ENCODE results near the gene GUCD1.
A peak's percentile ranks its signal among the peaks of the same experiment; 100 is the strongest.
"Not testable (repeated sequence)": the region's sequence is repeated elsewhere in the genome, so short reads cannot be mapped to it uniquely, and the experiment has no call there.

GUCD1 gene

GRCh38 chr22:24554313-24555164, at the start of gene GUCD1:
Gene GUCD1, minus strand, starts transcription at chr22:24555138. Its CDS starts 147 bp downstream, at chr22:24554991.
- DNase-seq (ENCODE audit: low spot score) = peak; percentile 37

- DNase-seq (ENCODE audit: low spot score) = peak; percentile 69
These were observed 49.1 kb upstream of the GUCD1 start for GRCh38 chr22:24603770-24604629.

GRCh38 chr22:24602847-24603769, 48.2 kb upstream of the GUCD1 start, which contains the start of gene GGT1:
Gene GGT1, plus strand, starts transcription at chr22:24603193. Its CDS starts 7,889 bp downstream, at chr22:24611082.
- DNase-seq (ENCODE audit: low spot score) = peak; percentile 45

- DNase-seq (ENCODE audit: low spot score) = not testable (repeated sequence)
These were observed 47.3 kb upstream of the GUCD1 start for GRCh38 chr22:24602105-24602749.

GRCh38 chr22:24601217-24602104, 46.5 kb upstream of the GUCD1 start:
- peak; percentile 80 for DNase-seq (ENCODE audit: low spot score)

GRCh38 chr22:24599958-24600715, 45.2 kb upstream of the GUCD1 start:
- DNase-seq (ENCODE audit: low spot score) = peak; percentile 53

GRCh38 chr22:24599514-24599913, 44.6 kb upstream of the GUCD1 start:
- no peak for DNase-seq (ENCODE audit: low spot score)

- DNase-seq (ENCODE audit: low spot score) = not testable (repeated sequence)
These were observed 42.1 kb upstream of the GUCD1 start for GRCh38 chr22:24597076-24597475.

GRCh38 chr22:24595863-24596262, 40.9 kb upstream of the GUCD1 start:
- no peak for DNase-seq (ENCODE audit: low spot score)

GRCh38 chr22:24595228-24595627, 40.3 kb upstream of the GUCD1 start:
- no peak for DNase-seq (ENCODE audit: low spot score)

- DNase-seq (ENCODE audit: low spot score) = no peak
These were observed 39.7 kb upstream of the GUCD1 start for GRCh38 chr22:24594569-24595120.

- DNase-seq (ENCODE audit: low spot score) = no peak
These were observed 39.1 kb upstream of the GUCD1 start for GRCh38 chr22:24593836-24594568.

- not testable (repeated sequence) for DNase-seq (ENCODE audit: low spot score)
These were observed 38.6 kb upstream of the GUCD1 start for GRCh38 chr22:24593559-24593835.

- DNase-seq (ENCODE audit: low spot score) = peak; percentile 84
These were observed 38.1 kb upstream of the GUCD1 start, which contains the start of gene LRRC75B for GRCh38 chr22:24592851-24593558. Gene LRRC75B, minus strand, starts transcription at chr22:24593073. Its CDS starts 34 bp downstream, at chr22:24593039.

GRCh38 chr22:24592058-24592850, 37.3 kb upstream of the GUCD1 start:
- DNase-seq (ENCODE audit: low spot score) = no peak

GRCh38 chr22:24591286-24591830, 36.4 kb upstream of the GUCD1 start:
- no peak for DNase-seq (ENCODE audit: low spot score)

Data from kidney tubule cell (primary cell).